Liver (tissue), 9 donors: ENCODE results near the gene LCA5. TPM values are rescaled to one million over a fixed set of nuclear protein-coding genes. Genes with fewer than 3 reads are reported as not detected.

Source experiments
- DNase-seq: peaks from one replicate; pipeline ENCODE4 v3.0.0-alpha.2; 2017; ENCODE audit warnings: low spot score
- H3K27ac ChIP-seq, 2 donors: one replicate each; pipeline ENCODE4 v1.7.0; 2013; ENCODE audit warnings: inconsistent platforms in 2 of 2, low read length in 2 of 2, control low read depth in 1 of 2, low read depth in 1 of 2, mild to moderate bottlenecking in 1 of 2
- H3K27me3 ChIP-seq, 4 donors: one replicate each; pipeline versions ENCODE4 v1.6.1 to v1.7.0; 2013; ENCODE audit warnings: low read length in 3 of 4, inconsistent platforms in 1 of 4, mild to moderate bottlenecking in 1 of 4, moderate library complexity in 1 of 4; ENCODE audit not compliant: control insufficient read depth in 4 of 4, insufficient read depth in 4 of 4
- H3K36me3 ChIP-seq, 4 donors: one replicate each; pipeline versions ENCODE4 v1.6.1 to v1.7.0; 2013; ENCODE audit warnings: low read length in 3 of 4, mild to moderate bottlenecking in 3 of 4, low read depth in 1 of 4, moderate library complexity in 1 of 4; ENCODE audit not compliant: control insufficient read depth in 4 of 4, insufficient read depth in 3 of 4
- H3K4me1 ChIP-seq, 4 donors: one replicate each; pipeline versions ENCODE4 v1.6.1 to v1.7.0; 2013; ENCODE audit warnings: low read length in 3 of 4, mild to moderate bottlenecking in 3 of 4, moderate library complexity in 1 of 4; ENCODE audit not compliant: control insufficient read depth in 4 of 4, insufficient read depth in 4 of 4
- H3K4me3 ChIP-seq, 3 donors: one replicate each; pipeline versions ENCODE4 v1.6.1 to v1.7.0; 2013; ENCODE audit warnings: low read length in 3 of 3, control low read depth in 1 of 3, low read depth in 1 of 3, mild to moderate bottlenecking in 1 of 3
- H3K9ac ChIP-seq, 2 donors: one replicate each; pipeline ENCODE4 v1.7.0; 2013; ENCODE audit warnings: low read length in 2 of 2, mild to moderate bottlenecking in 2 of 2, moderate library complexity in 2 of 2, control low read depth in 1 of 2, low read depth in 1 of 2
- H3K9me3 ChIP-seq, 4 donors: one replicate each; pipeline versions ENCODE4 v1.6.1 to v1.7.0; 2013; ENCODE audit warnings: low read length in 3 of 4; ENCODE audit not compliant: control insufficient read depth in 4 of 4
- ATF3 ChIP-seq: IDR thresholded peaks from 2 replicates; pipeline ENCODE4 v1.6.1; 2016; ENCODE audit warnings: antibody characterized with exemption
- CTCF ChIP-seq: fragments of 150-350 bp; IDR thresholded peaks from 2 replicates; pipeline ENCODE4 v1.5.1; 2017; ENCODE audit warnings: improper control_type of control experiment, low read depth, low read length; ENCODE audit not compliant: missing input control
- EGR1 ChIP-seq, 2 donors: IDR thresholded peaks; 2 replicates each; pipeline ENCODE4 v1.6.1; 2016 to 2018; ENCODE audit warnings: antibody characterized with exemption in 2 of 2, low read depth in 2 of 2
- FOXA1 ChIP-seq: IDR thresholded peaks from 2 replicates; pipeline ENCODE4 v1.6.1; 2016; ENCODE audit warnings: antibody characterized with exemption
- FOXA2 ChIP-seq: IDR thresholded peaks from 2 replicates; pipeline ENCODE4 v1.6.1; 2016; ENCODE audit warnings: antibody characterized with exemption
- HNF4G ChIP-seq: IDR thresholded peaks from 2 replicates; pipeline ENCODE4 v1.6.1; 2016; ENCODE audit warnings: antibody characterized with exemption
- JUND ChIP-seq, 2 donors: IDR thresholded peaks; 2 replicates each; pipeline ENCODE4 v1.6.1; 2016; ENCODE audit warnings: antibody characterized with exemption in 2 of 2
- MAX ChIP-seq: IDR thresholded peaks from 2 replicates; pipeline ENCODE4 v1.6.1; 2016; ENCODE audit warnings: antibody characterized with exemption
- NR2F2 ChIP-seq: IDR thresholded peaks from 2 replicates; pipeline ENCODE4 v1.6.1; 2016; ENCODE audit warnings: antibody characterized with exemption
- RAD21 ChIP-seq, 2 donors: IDR thresholded peaks; 2 replicates each; pipeline ENCODE4 v1.6.1; 2016; ENCODE audit warnings: antibody characterized with exemption in 2 of 2, mild to moderate bottlenecking in 2 of 2
- REST ChIP-seq: IDR thresholded peaks from 2 replicates; pipeline ENCODE4 v1.6.1; 2016; ENCODE audit warnings: antibody characterized with exemption, mild to moderate bottlenecking
- SP1 ChIP-seq: IDR thresholded peaks from 2 replicates; pipeline ENCODE4 v1.6.1; 2018; ENCODE audit warnings: antibody characterized with exemption, mild to moderate bottlenecking
- YY1 ChIP-seq: IDR thresholded peaks from 2 replicates; pipeline ENCODE4 v1.6.1; 2016; ENCODE audit warnings: antibody characterized with exemption, mild to moderate bottlenecking
- ZBTB33 ChIP-seq: IDR thresholded peaks from 2 replicates; pipeline ENCODE4 v1.6.1; 2016; ENCODE audit warnings: antibody characterized with exemption
- WGBS: extraction: QIAGEN DNeasy Blood & Tissue Kit; methylation state at CpG from one replicate; pipeline ENCODE4 v1.1.7; 2013; 5-methylcytosine and 5-hydroxymethylcytosine counted together
- polyA plus RNA-seq, 2 donors: library from polyadenylated mRNA; stranded (reverse) in 1 of 2; unstranded in 1 of 2; fragments of 200-250 nt in 1 of 2; fragments of >200 nt in 1 of 2; fragmentation: Nextera tagmentation in 1 of 2; extraction: Ambion mirVana in 1 of 2; gene quantifications; one replicate each; pipeline versions ENCODE4 v1.2.1 to v1.2.3, GENCODE V29; 2013 to 2015
- total RNA-seq, 2 donors: library from RNA; depleted of rRNA; stranded (reverse); fragments of >200 nt; gene quantifications; one replicate each; pipeline ENCODE4 v1.2.3, GENCODE V29; 2014
- donor health status: healthy.
- donor health status: healthy.
- donor health status: healthy.
- donor health status: healthy.
- donor health status: healthy.

LCA5 gene
- total and polyA plus RNA-seq, 4 donors = 0.39 to 1.8 (median 0.65) TPM

- H3K36me3 ChIP-seq = no peaks in the 10 kb centered on the region
- H3K9me3 ChIP-seq = peaks cover 0 to 2% (median 0%) of the 10 kb centered on the region in 4 donors
- H3K27me3 ChIP-seq = no peaks in the 10 kb centered on the region
- H3K4me1 ChIP-seq = no peaks in the 10 kb centered on the region
- no peak overlapping the region for H3K4me3 ChIP-seq
- DNase-seq = no peak
- H3K27ac ChIP-seq = no peak overlapping the region
- no peak overlapping the region for H3K9ac ChIP-seq
- TF ChIP-seq YY1 (no peak), FOXA1 (no peak), REST (no peak), HNF4G (no peak), ATF3 (no peak), JUND (IDR thresholded peaks at IDR 0.05) (no peak), ZBTB33 (no peak), CTCF (no peak), MAX (no peak), SP1 (no peak), RAD21 (IDR thresholded peaks at IDR 0.05) (no peak), EGR1 (IDR thresholded peaks at IDR 0.05; ENCODE audit: low read depth in 2 of 2) (no peak)
Observed at GRCh38 chr6:79470728-79471127, 66.5 kb downstream of the LCA5 start.

- no peak overlapping the region for H3K27ac ChIP-seq
- H3K27me3 ChIP-seq = no peaks in the 10 kb centered on the region
- no peak overlapping the region for H3K4me3 ChIP-seq
- no peak for DNase-seq
- H3K4me1 ChIP-seq = no peaks in the 10 kb centered on the region
- H3K9ac ChIP-seq = no peak overlapping the region
- TF ChIP-seq NR2F2 = no peak
- no peak for TF ChIP-seq SP1
- TF ChIP-seq RAD21 (IDR thresholded peaks at IDR 0.05) = no peak
- TF ChIP-seq HNF4G = no peak
- TF ChIP-seq CTCF = no peak
- TF ChIP-seq FOXA2 = no peak
- no peaks in the 10 kb centered on the region for H3K36me3 ChIP-seq
- WGBS = 79% methylated on average over 5 of the region's 5 CpGs
- H3K9me3 ChIP-seq = peaks cover 0 to 2% (median 0%) of the 10 kb centered on the region in 4 donors
Observed at GRCh38 chr6:79469376-79470246, 67.6 kb downstream of the LCA5 start.
